Right ventricle myocardium superior (tissue), 1 donor: Measurements from ENCODE around the gene TTLL12. TPM values are rescaled to one million over a fixed set of nuclear protein-coding genes. Genes with fewer than 3 reads are reported as not detected.

Experiments used
- ATAC-seq: fragments of 200-7000 bp; cut with Tn5 transposase; one replicate; pipeline ENCODE4 v1.9.1; 2020; ENCODE audit warnings: mild to moderate bottlenecking; ENCODE audit not compliant: poor library complexity
- DNase-seq: peaks from one replicate; pipeline ENCODE4 v3.0.0-alpha.2; 2020
- intact Hi-C: fragments of 100-400 bp; cut with DNase I; formaldehyde crosslinking; loops from one replicate; pipeline ENCODE4 v1.11.2; 2022
- total RNA-seq: library from RNA; stranded (reverse); fragmentation: NEBNext Ultra II Directional; extraction: Animal tissue kit (Norgen Biotek cat#: 25700); gene quantifications from one replicate; pipeline ENCODE4 v1.2.1, GENCODE V29; 2021
- donor health status: DM: no; HTN: yes; CAD: no; lungs with severe emphysema.

Gene TTLL12
- total RNA-seq, 1 donor from 2014 or later, result 11.1 TPM

GRCh38 chr22:43118024-43118849, 68.7 kb downstream of the TTLL12 start:
- no peak for DNase-seq

GRCh38 chr22:43116932-43117331, 70.0 kb downstream of the TTLL12 start:
- no peak for DNase-seq

More at GRCh38 chr22:43118024-43118849, 68.7 kb downstream of the TTLL12 start:
- intact Hi-C loops, result no loop called here
- ATAC-seq, result no peak

More at GRCh38 chr22:43116932-43117331, 70.0 kb downstream of the TTLL12 start:
- ATAC-seq, result no peak
- intact Hi-C loops, result no loop called here

Other genes starting within 250 kb of the TTLL12 start
- 60.2 TPM for gene PACSIN2, start 172.0 kb downstream of the TTLL12 start, total RNA-seq
- 7.8 TPM for gene TTLL1, start 97.7 kb downstream of the TTLL12 start, total RNA-seq
- not detected for gene BIK, start 76.4 kb downstream of the TTLL12 start, total RNA-seq
- 16.9 TPM for gene MCAT, start 43.7 kb downstream of the TTLL12 start, total RNA-seq
- gene TSPO, start 35.6 kb downstream of the TTLL12 start, total RNA-seq, result 126 TPM
- gene SCUBE1, start 156.2 kb upstream of the TTLL12 start, total RNA-seq, result 0.24 TPM
- not detected for gene MPPED1, start 224.9 kb upstream of the TTLL12 start, total RNA-seq